ENCODE results near the gene ENPEP.
A peak's percentile ranks its signal among the peaks of the same experiment; 100 is the strongest.
"Not testable (repeated sequence)": the region's sequence is repeated elsewhere in the genome, so short reads cannot be mapped to it uniquely, and the experiment has no call there.

ENPEP gene

DNA sequence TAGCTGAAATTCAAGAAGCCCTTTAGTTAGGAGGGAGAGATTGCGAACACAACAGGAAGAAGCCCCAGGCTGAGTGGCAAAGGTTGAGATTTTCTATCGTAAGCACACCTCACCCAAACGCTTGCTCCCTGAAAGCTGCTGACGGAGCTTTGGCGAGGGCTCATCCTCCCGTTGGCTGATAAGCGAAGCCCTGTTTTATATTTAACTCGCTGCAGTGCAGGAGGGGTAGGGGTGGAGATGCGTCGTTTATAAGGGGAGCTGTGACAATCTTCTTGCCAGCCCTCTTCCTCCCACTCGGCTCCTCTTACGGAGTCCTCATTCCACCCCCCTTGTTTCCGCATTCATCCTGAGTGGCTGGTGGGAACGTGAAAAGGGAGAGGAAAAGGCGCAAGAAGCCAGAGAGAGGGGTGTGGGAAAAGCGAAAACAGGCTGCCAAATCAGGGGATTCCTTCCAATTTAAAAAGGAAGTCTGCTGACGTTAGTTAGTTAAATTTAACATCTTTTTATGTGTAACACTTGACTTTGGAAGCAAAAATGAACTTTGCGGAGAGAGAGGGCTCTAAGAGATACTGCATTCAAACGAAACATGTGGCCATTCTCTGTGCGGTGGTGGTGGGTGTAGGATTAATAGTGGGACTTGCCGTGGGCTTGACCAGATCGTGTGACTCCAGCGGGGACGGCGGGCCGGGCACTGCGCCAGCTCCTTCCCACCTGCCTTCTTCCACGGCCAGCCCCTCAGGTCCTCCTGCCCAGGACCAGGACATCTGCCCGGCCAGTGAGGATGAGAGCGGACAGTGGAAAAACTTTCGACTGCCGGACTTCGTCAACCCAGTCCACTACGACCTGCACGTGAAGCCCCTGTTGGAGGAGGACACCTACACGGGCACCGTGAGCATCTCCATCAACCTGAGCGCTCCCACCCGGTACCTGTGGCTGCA, at the start of gene ENPEP:
ENPEP (plus strand) TSS at position 275 of the 938 bp plus-strand sequence; CDS start at position 535, 260 bp downstream.
- Mint-ChIP-seq H3K27me3 (ENCODE audit: low read depth, poor library complexity) (peaks cover 5% of the 10 kb centered on the region), H3K36me3 (ENCODE audit: low read depth) (no peaks in the 10 kb centered on the region), H3K4me3 (peak within 1 kb of the TSS; percentile 5), H3K27ac (peak within 1 kb of the TSS; percentile 85), H3K4me1 (peaks cover 12% of the 10 kb centered on the region), H3K9me3 (no peaks in the 10 kb centered on the region)
- no peak for TF ChIP-seq CTCF (IDR thresholded peaks at IDR 0.05)
- peak; percentile 5 for DNase-seq

DNA sequence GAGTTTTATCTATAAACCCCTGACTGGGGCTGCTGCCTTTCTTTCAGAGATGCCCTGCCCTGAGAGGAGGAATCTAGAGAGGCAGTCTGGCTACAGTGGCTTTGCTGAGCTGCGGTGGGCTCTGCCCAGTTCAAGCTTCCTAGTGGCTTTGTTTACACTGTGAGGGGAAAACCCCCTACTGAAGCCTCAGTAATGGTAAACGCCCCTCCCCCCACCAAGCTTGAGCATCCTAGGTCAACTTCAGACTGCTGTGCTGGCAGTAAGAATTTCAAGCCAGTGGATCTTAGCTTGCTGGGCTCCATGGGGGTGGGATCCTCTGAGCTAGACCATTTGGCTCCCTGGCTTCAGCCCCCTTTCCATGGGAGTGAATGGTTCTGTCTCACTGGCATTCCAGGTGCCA, 44.1 kb upstream of the ENPEP start:
- not testable (repeated sequence) for DNase-seq, H3K4me3 Mint-ChIP-seq
- peaks cover 51% of the 10 kb centered on the region for H3K36me3 Mint-ChIP-seq (ENCODE audit: low read depth)

DNA sequence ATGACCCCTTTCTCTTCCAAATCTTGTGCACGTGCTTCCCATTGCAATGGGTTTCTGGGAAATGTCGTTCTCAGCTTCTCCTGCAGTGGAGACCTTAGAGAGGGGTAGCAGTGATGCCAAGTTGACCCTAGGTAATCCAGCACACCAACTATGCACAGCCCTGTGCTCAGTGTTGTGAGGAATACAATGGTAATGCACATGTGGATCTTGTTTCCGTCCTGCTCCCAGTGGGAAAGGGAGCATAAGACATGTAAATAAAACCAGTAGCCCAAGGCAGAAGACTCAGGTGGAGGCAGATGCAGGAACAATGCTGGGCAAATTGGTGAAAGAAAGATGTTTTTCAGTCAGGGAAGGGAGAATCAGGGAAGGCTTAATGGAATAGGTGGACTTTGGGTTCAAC, 38.7 kb upstream of the ENPEP start:
- Mint-ChIP-seq H3K9me3 (peaks cover 23% of the 10 kb centered on the region), H3K36me3 (ENCODE audit: low read depth) (peaks cover 15% of the 10 kb centered on the region)
- not testable (repeated sequence) for DNase-seq; H3K27me3 Mint-ChIP-seq (ENCODE audit: low read depth, poor library complexity); H3K4me1 Mint-ChIP-seq; H3K4me3 Mint-ChIP-seq; H3K27ac Mint-ChIP-seq

More for the DNA sequence above, 44.1 kb upstream of the ENPEP start:
- H3K4me1 Mint-ChIP-seq; H3K27ac Mint-ChIP-seq; H3K27me3 Mint-ChIP-seq (ENCODE audit: low read depth, poor library complexity): not testable (repeated sequence)
- peaks cover 73% of the 10 kb centered on the region for H3K9me3 Mint-ChIP-seq

GRCh38 chr4:110439209-110439608, 36.7 kb upstream of the ENPEP start:
- not testable (repeated sequence) for DNase-seq; H3K4me3 Mint-ChIP-seq; H3K4me1 Mint-ChIP-seq; H3K27ac Mint-ChIP-seq; H3K27me3 Mint-ChIP-seq (ENCODE audit: low read depth, poor library complexity)
- Mint-ChIP-seq H3K36me3 (ENCODE audit: low read depth) (peaks cover 11% of the 10 kb centered on the region), H3K9me3 (peaks cover 12% of the 10 kb centered on the region)

- no peaks in the 10 kb centered on the region for H3K4me1 Mint-ChIP-seq
- H3K4me3 Mint-ChIP-seq: no peak overlapping the region
- TF ChIP-seq CTCF (IDR thresholded peaks at IDR 0.05): no peak
- no peaks in the 10 kb centered on the region for H3K36me3 Mint-ChIP-seq (ENCODE audit: low read depth)
- no peak for DNase-seq
- no peak overlapping the region for H3K27ac Mint-ChIP-seq
- H3K9me3 Mint-ChIP-seq: no peaks in the 10 kb centered on the region
- H3K27me3 Mint-ChIP-seq (ENCODE audit: low read depth, poor library complexity): no peaks in the 10 kb centered on the region
Measured at GRCh38 chr4:110442309-110442708, 33.6 kb upstream of the ENPEP start.

DNA sequence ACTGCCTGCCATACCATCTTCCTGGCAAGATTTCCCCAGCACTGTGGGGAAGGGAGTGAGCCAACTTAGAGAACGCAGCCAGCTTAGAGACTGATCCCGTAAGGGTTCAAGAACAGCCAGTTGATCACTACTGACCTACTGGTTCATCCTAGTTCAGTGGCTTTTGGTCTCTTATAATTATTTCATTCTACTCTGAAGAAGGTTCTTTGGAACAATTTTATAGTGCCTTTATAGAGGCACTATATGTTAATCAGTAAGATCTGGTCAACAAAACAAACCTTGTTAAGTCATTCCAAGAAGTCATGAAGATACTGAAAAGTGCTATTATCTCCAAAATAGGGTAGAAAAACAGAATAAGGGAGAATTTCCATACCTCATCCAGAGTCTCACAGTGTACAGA, 33.2 kb upstream of the ENPEP start:
- no peaks in the 10 kb centered on the region for H3K9me3 Mint-ChIP-seq
- H3K36me3 Mint-ChIP-seq (ENCODE audit: low read depth): no peaks in the 10 kb centered on the region
- H3K27me3 Mint-ChIP-seq (ENCODE audit: low read depth, poor library complexity): no peaks in the 10 kb centered on the region
- no peak overlapping the region for H3K4me3 Mint-ChIP-seq
- no peak overlapping the region for H3K27ac Mint-ChIP-seq
- no peaks in the 10 kb centered on the region for H3K4me1 Mint-ChIP-seq
- TF ChIP-seq CTCF (IDR thresholded peaks at IDR 0.05): no peak
- DNase-seq: no peak

- H3K27me3 Mint-ChIP-seq (ENCODE audit: low read depth, poor library complexity): peaks cover 11% of the 10 kb centered on the region
- TF ChIP-seq CTCF (IDR thresholded peaks at IDR 0.05): no peak
Measured at GRCh38 chr4:110449947-110450346, 26.0 kb upstream of the ENPEP start.

More at GRCh38 chr4:110449947-110450346, 26.0 kb upstream of the ENPEP start:
- H3K36me3 Mint-ChIP-seq (ENCODE audit: low read depth): no peaks in the 10 kb centered on the region
- H3K4me1 Mint-ChIP-seq: no peaks in the 10 kb centered on the region
- DNase-seq: no peak
- H3K27ac Mint-ChIP-seq: no peak overlapping the region
- no peak overlapping the region for H3K4me3 Mint-ChIP-seq
- no peaks in the 10 kb centered on the region for H3K9me3 Mint-ChIP-seq
